GM21717 (cell line): ENCODE data around the gene PTDSS2.

Experiments
- ATAC-seq: cut with Tn5 transposase; IDR thresholded peaks from one replicate; pipeline ENCODE4 v1.9.1; 2021; ENCODE audit warnings: mild to moderate bottlenecking, moderate library complexity; ENCODE audit not compliant: unreplicated experiment

PTDSS2 gene

GRCh38 chr11:488579-488978, 38.5 kb downstream of the PTDSS2 start:
- ATAC-seq = no peak

- ATAC-seq = no peak
Measured at GRCh38 chr11:488992-489391, 38.9 kb downstream of the PTDSS2 start.

GRCh38 chr11:489610-490185, 39.6 kb downstream of the PTDSS2 start:
- ATAC-seq = no peak

- no peak for ATAC-seq
Measured at GRCh38 chr11:490186-490929, 40.3 kb downstream of the PTDSS2 start.

GRCh38 chr11:490930-491260, 40.8 kb downstream of the PTDSS2 start:
- ATAC-seq = no peak

GRCh38 chr11:491358-491757, 41.3 kb downstream of the PTDSS2 start:
- no peak for ATAC-seq

- ATAC-seq = no peak
Measured at GRCh38 chr11:492427-493226, 42.5 kb downstream of the PTDSS2 start.

- no peak for ATAC-seq
Measured at GRCh38 chr11:494761-495536, 44.9 kb downstream of the PTDSS2 start.

- no peak for ATAC-seq
Measured at GRCh38 chr11:495537-495931, 45.5 kb downstream of the PTDSS2 start.

GRCh38 chr11:496834-497564, 46.9 kb downstream of the PTDSS2 start:
- ATAC-seq = no peak

GRCh38 chr11:497565-498296, 47.7 kb downstream of the PTDSS2 start:
- no peak for ATAC-seq

GRCh38 chr11:498297-499181, 48.5 kb downstream of the PTDSS2 start:
- ATAC-seq = no peak

GRCh38 chr11:499201-500076, 49.4 kb downstream of the PTDSS2 start:
- no peak for ATAC-seq

GRCh38 chr11:501001-501682, 51.1 kb downstream of the PTDSS2 start:
- ATAC-seq = no peak

GRCh38 chr11:501683-502287, 51.7 kb downstream of the PTDSS2 start:
- ATAC-seq = no peak

- no peak for ATAC-seq
Measured at GRCh38 chr11:502288-503178, 52.5 kb downstream of the PTDSS2 start.
